ENCODE measurements around the gene SBF2. TPM values are rescaled to one million over a fixed set of nuclear protein-coding genes. Genes with fewer than 3 reads are reported as not detected.

Gene SBF2
- total RNA-seq, 2 donors from 2014 or later = 15.4 to 20.4 TPM

- DNase-seq (ENCODE audit: low spot score) (no peak), ATAC-seq (no peak)
- H3K9me3 Mint-ChIP-seq = no peaks in the 10 kb centered on the region
- H3K36me3 Mint-ChIP-seq = no peaks in the 10 kb centered on the region
- H3K4me3 Mint-ChIP-seq = no peak overlapping the region
- no peaks in the 10 kb centered on the region for H3K4me1 Mint-ChIP-seq (ENCODE audit: low read depth in 2 of 2)
- H3K27ac Mint-ChIP-seq = no peak overlapping the region
- no peaks in the 10 kb centered on the region for H3K27me3 Mint-ChIP-seq
Measured at GRCh38 chr11:9769621-9770020, 524.4 kb downstream of the SBF2 start.

- Mint-ChIP-seq H3K27me3 (no peaks in the 10 kb centered on the region), H3K36me3 (no peaks in the 10 kb centered on the region), H3K9me3 (no peaks in the 10 kb centered on the region), H3K4me3 (no peak overlapping the region), H3K4me1 (ENCODE audit: low read depth in 2 of 2) (peaks cover 0 to 5% of the 10 kb centered on the region in 2 donors), H3K27ac (no peak overlapping the region)
- ATAC-seq (no peak), DNase-seq (ENCODE audit: low spot score) (no peak)
Measured at GRCh38 chr11:9765320-9766101, 528.5 kb downstream of the SBF2 start.

- ATAC-seq = no peak
- Mint-ChIP-seq H3K4me1 (ENCODE audit: low read depth in 2 of 2) (peaks cover 15% of the 10 kb centered on the region in 2 donors), H3K4me3 (no peak overlapping the region), H3K27ac (no peak overlapping the region), H3K9me3 (no peaks in the 10 kb centered on the region), H3K27me3 (no peaks in the 10 kb centered on the region), H3K36me3 (no peaks in the 10 kb centered on the region)
- no peak for DNase-seq (ENCODE audit: low spot score)
Measured at GRCh38 chr11:9763301-9763700, 530.7 kb downstream of the SBF2 start.

- DNase-seq (ENCODE audit: low spot score) (no peak), ATAC-seq (no peak)
- Mint-ChIP-seq H3K4me1 (ENCODE audit: low read depth in 2 of 2) (peaks cover 19% of the 10 kb centered on the region in 2 donors), H3K36me3 (no peaks in the 10 kb centered on the region), H3K4me3 (no peak overlapping the region), H3K27me3 (no peaks in the 10 kb centered on the region), H3K27ac (no peak overlapping the region), H3K9me3 (no peaks in the 10 kb centered on the region)
Measured at GRCh38 chr11:9762531-9762930, 531.5 kb downstream of the SBF2 start.

- ATAC-seq = no peak
- Mint-ChIP-seq H3K27ac (no peak overlapping the region), H3K9me3 (no peaks in the 10 kb centered on the region), H3K36me3 (no peaks in the 10 kb centered on the region), H3K4me3 (no peak overlapping the region), H3K27me3 (no peaks in the 10 kb centered on the region), H3K4me1 (ENCODE audit: low read depth in 2 of 2) (peaks cover 21 to 26% of the 10 kb centered on the region in 2 donors)
- no peak for DNase-seq (ENCODE audit: low spot score)
Measured at GRCh38 chr11:9761441-9761945, 532.5 kb downstream of the SBF2 start.

GRCh38 chr11:9760193-9760575, 533.8 kb downstream of the SBF2 start:
- no peak for ATAC-seq
- Mint-ChIP-seq H3K27me3 (no peaks in the 10 kb centered on the region), H3K9me3 (no peaks in the 10 kb centered on the region), H3K36me3 (no peaks in the 10 kb centered on the region), H3K4me3 (no peak overlapping the region), H3K4me1 (ENCODE audit: low read depth in 2 of 2) (peaks cover 32 to 34% of the 10 kb centered on the region in 2 donors), H3K27ac (peak overlapping the region; percentile 53 to 74)
- DNase-seq (ENCODE audit: low spot score) = no peak

GRCh38 chr11:9759519-9760192, 534.4 kb downstream of the SBF2 start:
- Mint-ChIP-seq H3K4me1 (ENCODE audit: low read depth in 2 of 2) (peaks cover 32 to 34% of the 10 kb centered on the region in 2 donors), H3K4me3 (peak overlapping the region; percentile 76), H3K36me3 (no peaks in the 10 kb centered on the region), H3K27ac (peak overlapping the region; percentile 53 to 74), H3K9me3 (no peaks in the 10 kb centered on the region), H3K27me3 (no peaks in the 10 kb centered on the region)
- ATAC-seq = peak; percentile 76 to 88
- peak; percentile 81 for DNase-seq (ENCODE audit: low spot score)

- H3K4me3 Mint-ChIP-seq = peak overlapping the region; percentile 76
- H3K4me1 Mint-ChIP-seq (ENCODE audit: low read depth in 2 of 2) = peaks cover 32 to 34% of the 10 kb centered on the region in 2 donors
- no peaks in the 10 kb centered on the region for H3K36me3 Mint-ChIP-seq
- H3K27me3 Mint-ChIP-seq = no peaks in the 10 kb centered on the region
- ATAC-seq (peak; percentile 31 to 61), DNase-seq (ENCODE audit: low spot score) (peak; percentile 74)
- no peaks in the 10 kb centered on the region for H3K9me3 Mint-ChIP-seq
- H3K27ac Mint-ChIP-seq = peak overlapping the region; percentile 53 to 74
Measured at GRCh38 chr11:9758637-9759518, 535.1 kb downstream of the SBF2 start.

- peak; percentile 86 to 94 for ATAC-seq
- peak overlapping the region in 1 of 2 donors; percentile 78 for H3K27ac Mint-ChIP-seq
- no peaks in the 10 kb centered on the region for H3K27me3 Mint-ChIP-seq
- no peaks in the 10 kb centered on the region for H3K36me3 Mint-ChIP-seq
- H3K4me1 Mint-ChIP-seq (ENCODE audit: low read depth in 2 of 2) = peaks cover 35 to 36% of the 10 kb centered on the region in 2 donors
- peak; percentile 94 for DNase-seq (ENCODE audit: low spot score)
- H3K9me3 Mint-ChIP-seq = no peaks in the 10 kb centered on the region
- H3K4me3 Mint-ChIP-seq = peak overlapping the region; percentile 76
Measured at GRCh38 chr11:9757809-9758636, 536.0 kb downstream of the SBF2 start.

GRCh38 chr11:9756878-9757277, 537.1 kb downstream of the SBF2 start:
- Mint-ChIP-seq H3K27ac (peak overlapping the region in 1 of 2 donors; percentile 34), H3K36me3 (no peaks in the 10 kb centered on the region), H3K9me3 (no peaks in the 10 kb centered on the region), H3K4me1 (ENCODE audit: low read depth in 2 of 2) (peaks cover 34 to 37% of the 10 kb centered on the region in 2 donors), H3K27me3 (no peaks in the 10 kb centered on the region), H3K4me3 (no peak overlapping the region)
- ATAC-seq = no peak
- DNase-seq (ENCODE audit: low spot score) = no peak

- ATAC-seq = no peak
- Mint-ChIP-seq H3K27me3 (no peaks in the 10 kb centered on the region), H3K9me3 (no peaks in the 10 kb centered on the region), H3K4me3 (no peak overlapping the region), H3K36me3 (no peaks in the 10 kb centered on the region), H3K4me1 (ENCODE audit: low read depth in 2 of 2) (peaks cover 32 to 37% of the 10 kb centered on the region in 2 donors), H3K27ac (peak overlapping the region in 1 of 2 donors; percentile 34)
- DNase-seq (ENCODE audit: low spot score) = no peak
Measured at GRCh38 chr11:9756461-9756860, 537.6 kb downstream of the SBF2 start.

GRCh38 chr11:9755561-9756185, 538.3 kb downstream of the SBF2 start:
- peaks cover 32 to 37% of the 10 kb centered on the region in 2 donors for H3K4me1 Mint-ChIP-seq (ENCODE audit: low read depth in 2 of 2)
- peak overlapping the region in 1 of 2 donors; percentile 34 for H3K27ac Mint-ChIP-seq
- no peaks in the 10 kb centered on the region for H3K36me3 Mint-ChIP-seq
- H3K4me3 Mint-ChIP-seq = no peak overlapping the region
- ATAC-seq (no peak), DNase-seq (ENCODE audit: low spot score) (no peak)
- H3K27me3 Mint-ChIP-seq = no peaks in the 10 kb centered on the region
- H3K9me3 Mint-ChIP-seq = no peaks in the 10 kb centered on the region

Data from natural killer cell treated with Interleukin-12 subunit alpha and Interleukin-12 subunit beta and Interleukin-15 and Interleukin-18, amount 100 ng/mL, for 72 hours (primary cell).